ENCODE measurements around the gene SEC14L6.

SEC14L6 gene

DNA sequence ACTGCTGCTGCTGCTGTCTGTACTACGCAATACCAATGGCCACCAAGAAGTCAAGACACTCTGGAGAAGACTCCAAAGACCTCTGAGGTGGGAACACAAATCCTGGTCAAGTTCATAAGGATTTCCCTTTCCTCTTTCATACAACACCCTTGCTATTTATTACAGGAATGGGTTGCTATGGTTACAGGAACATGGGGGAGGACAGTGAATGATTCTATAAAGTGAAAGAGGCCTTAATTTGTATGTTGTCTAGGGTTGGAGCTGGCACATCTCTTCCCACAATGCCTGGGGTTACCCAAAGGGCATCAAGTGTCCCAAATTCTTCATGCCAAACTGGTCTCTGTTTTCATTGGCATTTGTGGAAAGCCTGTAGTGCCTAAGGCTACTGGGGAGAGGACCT lies 63.4 kb downstream of the SEC14L6 start:
- Histone ChIP-seq H4K20me1 (ENCODE audit: insufficient read depth, low read length) (no peaks in the 10 kb centered on the region), H3K79me2 (ENCODE audit: insufficient read depth, low read length) (no peaks in the 10 kb centered on the region), H3K9me2 (ENCODE audit: low read depth, low read length) (no peaks in the 10 kb centered on the region), H3K4me3 (ENCODE audit: low read depth, low read length, poor library complexity, severe bottlenecking) (no peak overlapping the region), H3K27me3 (ENCODE audit: insufficient read depth, low read length) (no peaks in the 10 kb centered on the region), H3K9me3 (ENCODE audit: low read length) (no peaks in the 10 kb centered on the region), H3K4me2 (ENCODE audit: low read length) (no peak overlapping the region), H3F3A (ENCODE audit: insufficient read depth, low read length) (no peaks in the 10 kb centered on the region), H3K36me3 (ENCODE audit: insufficient read depth, low read length) (no peaks in the 10 kb centered on the region), H3K27ac (ENCODE audit: low read depth, low read length, poor library complexity, severe bottlenecking) (no peak overlapping the region), H3K9ac (ENCODE audit: low read length) (no peak overlapping the region), H3K4me1 (ENCODE audit: insufficient read depth, low read length, severe bottlenecking) (no peaks in the 10 kb centered on the region), H2AFZ (ENCODE audit: low read length) (no peak overlapping the region)
- TF ChIP-seq EZH2 (IDR thresholded peaks at IDR 0.05; ENCODE audit: borderline replicate concordance, low read length): no peak
- TF ChIP-seq, protein P1, sequence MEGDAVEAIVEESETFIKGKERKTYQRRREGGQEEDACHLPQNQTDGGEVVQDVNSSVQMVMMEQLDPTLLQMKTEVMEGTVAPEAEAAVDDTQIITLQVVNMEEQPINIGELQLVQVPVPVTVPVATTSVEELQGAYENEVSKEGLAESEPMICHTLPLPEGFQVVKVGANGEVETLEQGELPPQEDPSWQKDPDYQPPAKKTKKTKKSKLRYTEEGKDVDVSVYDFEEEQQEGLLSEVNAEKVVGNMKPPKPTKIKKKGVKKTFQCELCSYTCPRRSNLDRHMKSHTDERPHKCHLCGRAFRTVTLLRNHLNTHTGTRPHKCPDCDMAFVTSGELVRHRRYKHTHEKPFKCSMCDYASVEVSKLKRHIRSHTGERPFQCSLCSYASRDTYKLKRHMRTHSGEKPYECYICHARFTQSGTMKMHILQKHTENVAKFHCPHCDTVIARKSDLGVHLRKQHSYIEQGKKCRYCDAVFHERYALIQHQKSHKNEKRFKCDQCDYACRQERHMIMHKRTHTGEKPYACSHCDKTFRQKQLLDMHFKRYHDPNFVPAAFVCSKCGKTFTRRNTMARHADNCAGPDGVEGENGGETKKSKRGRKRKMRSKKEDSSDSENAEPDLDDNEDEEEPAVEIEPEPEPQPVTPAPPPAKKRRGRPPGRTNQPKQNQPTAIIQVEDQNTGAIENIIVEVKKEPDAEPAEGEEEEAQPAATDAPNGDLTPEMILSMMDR (IDR thresholded peaks at IDR 0.05; ENCODE audit: low read length): no peak

GRCh38 chr22:30481711-30482110 lies 64.8 kb downstream of the SEC14L6 start:
- Histone ChIP-seq H2AFZ (ENCODE audit: low read length) (no peak overlapping the region), H4K20me1 (ENCODE audit: insufficient read depth, low read length) (no peaks in the 10 kb centered on the region), H3K79me2 (ENCODE audit: insufficient read depth, low read length) (no peaks in the 10 kb centered on the region), H3K9me2 (ENCODE audit: low read depth, low read length) (no peaks in the 10 kb centered on the region), H3K4me3 (ENCODE audit: low read depth, low read length, poor library complexity, severe bottlenecking) (no peak overlapping the region), H3K4me1 (ENCODE audit: insufficient read depth, low read length, severe bottlenecking) (no peaks in the 10 kb centered on the region), H3K4me2 (ENCODE audit: low read length) (no peak overlapping the region), H3K9me3 (ENCODE audit: low read length) (no peaks in the 10 kb centered on the region), H3K27ac (ENCODE audit: low read depth, low read length, poor library complexity, severe bottlenecking) (no peak overlapping the region), H3F3A (ENCODE audit: insufficient read depth, low read length) (no peaks in the 10 kb centered on the region), H3K36me3 (ENCODE audit: insufficient read depth, low read length) (no peaks in the 10 kb centered on the region), H3K27me3 (ENCODE audit: insufficient read depth, low read length) (no peaks in the 10 kb centered on the region), H3K9ac (ENCODE audit: low read length) (no peak overlapping the region)
- TF ChIP-seq, protein P1 (IDR thresholded peaks at IDR 0.05; ENCODE audit: low read length): no peak
- no peak for TF ChIP-seq EZH2 (IDR thresholded peaks at IDR 0.05; ENCODE audit: borderline replicate concordance, low read length)

DNA sequence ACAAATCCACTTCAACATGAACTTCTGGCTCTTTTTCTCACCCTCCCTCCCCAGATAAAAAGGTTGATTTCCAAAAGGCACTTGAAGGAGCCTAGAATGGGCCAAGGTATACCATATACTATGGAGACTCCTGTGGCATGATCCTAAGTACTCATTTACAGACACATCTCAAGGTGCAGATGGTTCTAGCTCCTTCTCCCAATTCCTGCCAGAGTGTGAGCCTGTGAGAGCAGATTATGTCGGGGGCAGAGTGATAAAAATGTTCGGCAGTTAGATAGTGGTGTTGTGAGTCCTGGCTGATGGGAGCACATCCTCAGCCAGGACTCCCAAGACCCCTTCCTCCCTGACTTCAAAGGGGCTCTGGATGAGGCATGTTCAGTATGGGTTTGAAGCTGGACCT lies 66.6 kb downstream of the SEC14L6 start:
- Histone ChIP-seq H3K27ac (ENCODE audit: low read depth, low read length, poor library complexity, severe bottlenecking) (no peak overlapping the region), H4K20me1 (ENCODE audit: insufficient read depth, low read length) (no peaks in the 10 kb centered on the region), H3K9me2 (ENCODE audit: low read depth, low read length) (no peaks in the 10 kb centered on the region), H3K9ac (ENCODE audit: low read length) (no peak overlapping the region), H3K36me3 (ENCODE audit: insufficient read depth, low read length) (no peaks in the 10 kb centered on the region), H3K79me2 (ENCODE audit: insufficient read depth, low read length) (no peaks in the 10 kb centered on the region), H3K9me3 (ENCODE audit: low read length) (no peaks in the 10 kb centered on the region), H2AFZ (ENCODE audit: low read length) (no peak overlapping the region), H3K4me2 (ENCODE audit: low read length) (no peak overlapping the region), H3K4me3 (ENCODE audit: low read depth, low read length, poor library complexity, severe bottlenecking) (no peak overlapping the region), H3F3A (ENCODE audit: insufficient read depth, low read length) (no peaks in the 10 kb centered on the region), H3K27me3 (ENCODE audit: insufficient read depth, low read length) (no peaks in the 10 kb centered on the region), H3K4me1 (ENCODE audit: insufficient read depth, low read length, severe bottlenecking) (no peaks in the 10 kb centered on the region)
- TF ChIP-seq, protein P1 (IDR thresholded peaks at IDR 0.05; ENCODE audit: low read length): no peak
- no peak for TF ChIP-seq EZH2 (IDR thresholded peaks at IDR 0.05; ENCODE audit: borderline replicate concordance, low read length)
